A673 (cell line): ENCODE results near the gene MAPKAPK3.

ENCODE experiments used
- CTCF ChIP-seq: fragments of 300-800, 200-600 bp; sonication (generic); conservative IDR thresholded peaks from 2 replicates; pipeline ENCODE4 v1.5.1; 2017; ENCODE audit warnings: low read depth, mild to moderate bottlenecking, antibody characterized with exemption, low read length, moderate library complexity, mixed read lengths
- EZH2 ChIP-seq: fragments of 200-600 bp; sonication (generic); IDR thresholded peaks from 2 replicates; pipeline ENCODE4 v1.6.1; 2017; ENCODE audit warnings: borderline replicate concordance, low read depth, mild to moderate bottlenecking, mixed read lengths, antibody characterized with exemption, low read length; ENCODE audit not compliant: poor library complexity, severe bottlenecking

- no peak for TF ChIP-seq EZH2
- TF ChIP-seq CTCF = no peak
These were observed 54.4 kb downstream of the MAPKAPK3 start for GRCh38 chr3:50671331-50671730.
